Neural progenitor cell (in vitro differentiated cells): Measurements from ENCODE around the gene SLC35F5. TPM values are rescaled to one million over a fixed set of nuclear protein-coding genes. Genes with fewer than 3 reads are reported as not detected.

ENCODE experiments used
- DNase-seq: peaks from one replicate; pipeline ENCODE4 v3.0.0-alpha.2; 2016; ENCODE audit warnings: low spot score
- H2AFZ ChIP-seq: fragments of 200-600 bp; sonication (generic); replicated peaks from 2 replicates; pipeline ENCODE4 v1.6.1; 2016; ENCODE audit warnings: antibody characterized with exemption
- H3F3A ChIP-seq: fragments of 200-600 bp; sonication (generic); 2 replicates; pipeline ENCODE4 v1.6.1; 2016; ENCODE audit warnings: antibody characterized with exemption, low read depth
- H3K27ac ChIP-seq: fragments of 200-600 bp; sonication (generic); 2 replicates; pipeline ENCODE4 v1.5.1; 2016; ENCODE audit warnings: mild to moderate bottlenecking
- H3K27me3 ChIP-seq: fragments of 200-600 bp; sonication (generic); 2 replicates; pipeline ENCODE4 v1.6.1; 2016; ENCODE audit warnings: mild to moderate bottlenecking, moderate library complexity
- H3K36me3 ChIP-seq: fragments of 200-600 bp; sonication (generic); 2 replicates; pipeline ENCODE4 v1.5.1; 2016
- H3K4me1 ChIP-seq: fragments of 200-600 bp; sonication (generic); 2 replicates; pipeline ENCODE4 v1.6.1; 2016; ENCODE audit warnings: mixed run types
- H3K4me2 ChIP-seq: fragments of 200-600 bp; sonication (generic); 2 replicates; pipeline ENCODE4 v1.6.1; 2016
- H3K4me3 ChIP-seq: fragments of 200-600 bp; sonication (generic); 2 replicates; pipeline ENCODE4 v1.5.1; 2016
- H3K79me2 ChIP-seq: fragments of 200-600 bp; sonication (generic); 2 replicates; pipeline ENCODE4 v1.6.1; 2016; ENCODE audit warnings: low read depth
- H3K9ac ChIP-seq: fragments of 200-600 bp; sonication (generic); 2 replicates; pipeline ENCODE4 v1.6.1; 2016
- H3K9me3 ChIP-seq: fragments of 200-600 bp; sonication (generic); 2 replicates; pipeline ENCODE4 v1.5.1; 2016; ENCODE audit warnings: low read depth
- H4K20me1 ChIP-seq: fragments of 200-600 bp; sonication (generic); 2 replicates; pipeline ENCODE4 v1.6.1; 2016; ENCODE audit warnings: low read depth
- H3K27ac Mint-ChIP-seq: 3 replicates; pipeline ENCODE4 v1.8.0; 2021; ENCODE audit warnings: mixed read lengths
- H3K27me3 Mint-ChIP-seq: 2 replicates; pipeline ENCODE4 v1.8.0; 2022; ENCODE audit warnings: low read depth, mild to moderate bottlenecking, inconsistent platforms, moderate library complexity, mixed read lengths; ENCODE audit not compliant: insufficient read depth
- H3K36me3 Mint-ChIP-seq: 3 replicates; pipeline ENCODE4 v1.8.0; 2021; ENCODE audit warnings: mixed read lengths
- H3K4me1 Mint-ChIP-seq: 3 replicates; pipeline ENCODE4 v1.8.0; 2021; ENCODE audit warnings: mixed read lengths
- H3K4me3 Mint-ChIP-seq: 3 replicates; pipeline ENCODE4 v1.8.0; 2021; ENCODE audit warnings: mild to moderate bottlenecking, moderate library complexity, mixed read lengths
- H3K9me3 Mint-ChIP-seq: 3 replicates; pipeline ENCODE4 v1.8.0; 2020; ENCODE audit warnings: mixed read lengths
- CTCF ChIP-seq: fragments of 200-600 bp; sonication (generic); IDR thresholded peaks from 2 replicates; pipeline ENCODE4 v1.5.1; 2017; ENCODE audit warnings: antibody characterized with exemption, mild to moderate bottlenecking
- EZH2 ChIP-seq: fragments of 200-600 bp; sonication (generic); IDR thresholded peaks from 2 replicates; pipeline ENCODE4 v1.6.1; 2017; ENCODE audit warnings: antibody characterized with exemption, mild to moderate bottlenecking, moderate library complexity
- EZH2phosphoT487 ChIP-seq: fragments of 200-600 bp; sonication (generic); IDR thresholded peaks from 2 replicates; pipeline ENCODE4 v1.6.1; 2017; ENCODE audit warnings: antibody characterized with exemption
- total RNA-seq: library from RNA; depleted of rRNA; stranded (reverse); fragments of >200 nt; gene quantifications from 2 replicates; pipeline ENCODE4 v1.2.3, GENCODE V29; 2015; ENCODE audit warnings: low replicate concordance

The SLC35F5 gene
- total RNA-seq, 1 donor from 2014 or later = 83.0 TPM

GRCh38 chr2:113796592-113797175, 40.2 kb upstream of the SLC35F5 start:
- H3K36me3 ChIP-seq = no peaks in the 10 kb centered on the region
- no peak overlapping the region for H3K4me3 ChIP-seq
- no peaks in the 10 kb centered on the region for H3F3A ChIP-seq
- no peak overlapping the region for H2AFZ ChIP-seq
- H4K20me1 ChIP-seq = no peaks in the 10 kb centered on the region
- TF ChIP-seq EZH2 (no peak), CTCF (no peak), EZH2phosphoT487 (no peak)
- Mint-ChIP-seq H3K36me3 (no peaks in the 10 kb centered on the region), H3K27me3 (peaks cover 2% of the 10 kb centered on the region), H3K4me1 (peaks cover 12% of the 10 kb centered on the region), H3K27ac (no peak overlapping the region), H3K4me3 (no peak overlapping the region), H3K9me3 (no peaks in the 10 kb centered on the region)
- no peak for DNase-seq
- H3K4me1 ChIP-seq = no peaks in the 10 kb centered on the region
- no peaks in the 10 kb centered on the region for H3K9me3 ChIP-seq
- H3K9ac ChIP-seq = no peak overlapping the region
- no peak overlapping the region for H3K4me2 ChIP-seq
- H3K27me3 ChIP-seq = no peaks in the 10 kb centered on the region
- H3K27ac ChIP-seq = no peak overlapping the region
- H3K79me2 ChIP-seq = no peaks in the 10 kb centered on the region

GRCh38 chr2:113795405-113795920, 39.0 kb upstream of the SLC35F5 start:
- H3K4me3 ChIP-seq = no peak overlapping the region
- no peak overlapping the region for H3K9ac ChIP-seq
- Mint-ChIP-seq H3K9me3 (no peaks in the 10 kb centered on the region), H3K27ac (peak overlapping the region; percentile 35), H3K4me3 (no peak overlapping the region), H3K4me1 (peaks cover 12% of the 10 kb centered on the region), H3K36me3 (no peaks in the 10 kb centered on the region), H3K27me3 (peaks cover 2% of the 10 kb centered on the region)
- H3K79me2 ChIP-seq = no peaks in the 10 kb centered on the region
- H3K9me3 ChIP-seq = no peaks in the 10 kb centered on the region
- H3K4me1 ChIP-seq = no peaks in the 10 kb centered on the region
- H3K27ac ChIP-seq = no peak overlapping the region
- no peak for TF ChIP-seq EZH2phosphoT487
- TF ChIP-seq CTCF = no peak
- TF ChIP-seq EZH2 = no peak
- no peaks in the 10 kb centered on the region for H3K27me3 ChIP-seq
- no peaks in the 10 kb centered on the region for H3K36me3 ChIP-seq
- H3F3A ChIP-seq = no peaks in the 10 kb centered on the region
- H3K4me2 ChIP-seq = peak overlapping the region; percentile 27
- DNase-seq = peak; percentile 9
- H4K20me1 ChIP-seq = no peaks in the 10 kb centered on the region
- no peak overlapping the region for H2AFZ ChIP-seq

GRCh38 chr2:113791697-113792590, 35.5 kb upstream of the SLC35F5 start:
- Mint-ChIP-seq H3K4me1 (peaks cover 12% of the 10 kb centered on the region), H3K9me3 (no peaks in the 10 kb centered on the region), H3K4me3 (no peak overlapping the region), H3K36me3 (no peaks in the 10 kb centered on the region), H3K27ac (no peak overlapping the region), H3K27me3 (peaks cover 2% of the 10 kb centered on the region)
- no peaks in the 10 kb centered on the region for H3K9me3 ChIP-seq
- no peaks in the 10 kb centered on the region for H3F3A ChIP-seq
- H3K79me2 ChIP-seq = no peaks in the 10 kb centered on the region
- no peaks in the 10 kb centered on the region for H3K4me1 ChIP-seq
- no peaks in the 10 kb centered on the region for H4K20me1 ChIP-seq
- no peak overlapping the region for H3K9ac ChIP-seq
- H3K27ac ChIP-seq = no peak overlapping the region
- H3K4me2 ChIP-seq = no peak overlapping the region
- DNase-seq = no peak
- TF ChIP-seq CTCF (no peak), EZH2phosphoT487 (no peak), EZH2 (no peak)
- H3K36me3 ChIP-seq = no peaks in the 10 kb centered on the region
- no peak overlapping the region for H2AFZ ChIP-seq
- no peak overlapping the region for H3K4me3 ChIP-seq
- no peaks in the 10 kb centered on the region for H3K27me3 ChIP-seq
